ENCODE measurements around the gene FBLN5. TPM values are rescaled to one million over a fixed set of nuclear protein-coding genes. Genes with fewer than 3 reads are reported as not detected.
A peak's percentile ranks its signal among the peaks of the same experiment; 100 is the strongest.
"Not testable (repeated sequence)": the region's sequence is repeated elsewhere in the genome, so short reads cannot be mapped to it uniquely, and the experiment has no call there.

FBLN5 gene
- total RNA-seq, 2 donors from 2014 or later: 3.0 to 5.6 TPM

DNA sequence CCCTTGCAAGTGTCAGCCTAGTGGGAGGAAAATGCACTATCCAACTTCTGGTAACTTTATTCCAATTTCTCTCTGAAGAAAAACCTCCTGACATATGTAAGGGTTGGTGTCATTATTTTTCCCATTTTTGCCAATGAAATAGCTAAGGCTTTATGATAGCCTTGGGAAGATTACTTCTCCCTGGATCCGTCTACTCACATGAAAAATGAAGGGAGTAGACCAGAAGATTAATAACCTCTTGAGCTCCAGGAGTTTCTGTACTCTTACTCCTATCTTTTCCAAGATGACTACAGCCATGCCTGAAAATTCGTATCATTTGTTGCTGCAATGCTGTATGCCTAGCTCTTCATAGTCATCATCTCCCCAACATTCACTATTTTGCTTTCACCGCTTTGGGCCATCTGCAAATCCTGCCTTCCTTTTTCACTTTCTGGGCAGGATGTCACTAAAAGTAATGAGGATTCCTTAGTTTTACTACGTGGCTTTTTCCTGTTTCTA, 98.9 kb downstream of the FBLN5 start:
- Mint-ChIP-seq H3K9me3 (no peaks in the 10 kb centered on the region), H3K4me3 (no peak overlapping the region), H3K27me3 (ENCODE audit: low read depth) (no peaks in the 10 kb centered on the region), H3K36me3 (ENCODE audit: insufficient read depth in 2 of 2) (no peaks in the 10 kb centered on the region), H3K27ac (no peak overlapping the region), H3K4me1 (ENCODE audit: low read depth) (peaks cover 11% of the 10 kb centered on the region)
- ATAC-seq (replicated peaks in 1 of 2) (no peak), DNase-seq (no peak)

DNA sequence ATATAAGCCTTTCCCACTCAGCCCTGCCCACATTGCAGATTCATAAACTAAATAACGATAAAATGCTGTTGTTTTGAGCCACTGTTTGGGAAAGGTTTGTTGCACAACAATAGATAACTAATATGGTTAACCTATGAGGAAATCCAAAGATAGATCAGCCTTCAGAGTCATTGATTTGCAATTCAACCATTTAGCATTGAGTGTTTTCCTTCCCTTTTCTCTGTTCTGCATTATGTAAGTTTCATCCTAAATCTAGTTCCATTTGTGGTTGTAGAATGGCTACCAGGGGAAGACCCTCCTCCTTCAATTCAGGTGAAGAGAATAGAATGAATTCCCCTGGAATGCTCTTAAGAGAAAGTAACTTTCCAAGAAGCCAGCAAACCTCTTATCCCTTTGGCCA, 99.8 kb downstream of the FBLN5 start:
- ATAC-seq (replicated peaks in 1 of 2) (no peak), DNase-seq (no peak)
- Mint-ChIP-seq H3K4me1 (ENCODE audit: low read depth) (peaks cover 5% of the 10 kb centered on the region), H3K9me3 (no peaks in the 10 kb centered on the region), H3K27ac (no peak overlapping the region), H3K27me3 (ENCODE audit: low read depth) (no peaks in the 10 kb centered on the region), H3K4me3 (no peak overlapping the region), H3K36me3 (ENCODE audit: insufficient read depth in 2 of 2) (no peaks in the 10 kb centered on the region)

DNA sequence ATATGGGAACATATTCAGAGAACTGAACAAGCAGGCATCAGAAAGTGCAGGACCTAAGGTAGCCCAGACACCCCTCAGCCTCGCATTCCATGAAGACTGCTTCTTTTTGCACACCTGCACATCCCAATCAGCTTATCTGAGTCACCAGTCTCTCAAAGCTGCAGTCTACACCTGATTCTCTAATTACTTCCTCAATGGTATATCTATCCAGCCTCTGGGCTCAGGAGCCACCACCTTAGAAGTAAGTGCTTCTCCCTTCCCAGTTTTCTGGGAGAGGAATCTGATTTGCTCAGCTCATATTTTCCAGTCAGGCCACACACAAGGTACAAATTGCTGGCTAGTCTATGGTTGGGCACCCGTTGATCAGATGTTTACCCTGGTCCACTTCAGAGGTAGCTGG, 101.8 kb downstream of the FBLN5 start:
- peak overlapping the region; percentile 12 for H3K27ac Mint-ChIP-seq
- no peak for DNase-seq
- no peaks in the 10 kb centered on the region for H3K36me3 Mint-ChIP-seq (ENCODE audit: insufficient read depth in 2 of 2)
- H3K4me1 Mint-ChIP-seq (ENCODE audit: low read depth): peaks cover 10% of the 10 kb centered on the region
- H3K4me3 Mint-ChIP-seq: no peak overlapping the region
- H3K27me3 Mint-ChIP-seq (ENCODE audit: low read depth): no peaks in the 10 kb centered on the region
- no peaks in the 10 kb centered on the region for H3K9me3 Mint-ChIP-seq
- ATAC-seq (replicated peaks in 1 of 2): no peak

DNA sequence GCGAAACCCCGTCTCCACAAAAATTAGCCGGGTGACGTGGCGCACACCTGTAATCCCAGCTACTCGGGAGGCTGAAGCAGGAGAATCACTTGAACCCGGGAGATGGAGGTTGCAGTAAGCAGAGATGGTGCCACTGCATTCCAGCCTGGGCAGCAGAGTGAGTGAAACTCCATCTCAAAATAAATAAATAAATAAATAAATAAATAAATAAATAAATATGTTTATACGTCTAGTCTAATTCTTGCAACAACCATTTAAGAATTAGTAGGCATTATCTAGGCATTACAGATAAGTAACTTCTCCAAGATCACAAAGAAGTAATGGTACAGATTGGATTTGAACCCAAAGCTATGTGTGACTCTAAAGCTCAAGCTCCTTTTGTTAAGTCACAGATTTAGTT, 102.4 kb downstream of the FBLN5 start:
- not testable (repeated sequence) for H3K4me3 Mint-ChIP-seq; ATAC-seq (replicated peaks in 1 of 2); H3K9me3 Mint-ChIP-seq; DNase-seq; H3K36me3 Mint-ChIP-seq (ENCODE audit: insufficient read depth in 2 of 2); H3K27me3 Mint-ChIP-seq (ENCODE audit: low read depth); H3K27ac Mint-ChIP-seq
- peaks cover 16% of the 10 kb centered on the region for H3K4me1 Mint-ChIP-seq (ENCODE audit: low read depth)

DNA sequence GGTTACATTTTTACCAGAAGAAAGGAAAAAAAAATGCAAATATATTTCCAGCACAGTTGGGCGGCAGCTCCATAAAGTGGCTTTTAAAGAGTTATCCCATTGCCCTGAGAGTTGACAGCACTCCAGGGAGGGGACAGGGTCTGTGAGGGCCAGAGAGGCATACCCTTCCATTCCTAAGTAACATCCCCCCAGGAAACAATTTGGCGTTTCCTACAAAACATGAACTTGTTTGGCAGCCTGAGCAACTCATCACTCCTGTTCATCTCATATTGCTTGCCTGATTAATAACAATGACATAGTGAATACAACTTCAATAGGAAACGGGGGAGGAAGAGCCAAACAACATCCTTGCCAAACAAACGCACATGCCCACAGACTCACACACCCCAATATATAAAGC, 103.5 kb downstream of the FBLN5 start:
- H3K36me3 Mint-ChIP-seq (ENCODE audit: insufficient read depth in 2 of 2): no peaks in the 10 kb centered on the region

DNA sequence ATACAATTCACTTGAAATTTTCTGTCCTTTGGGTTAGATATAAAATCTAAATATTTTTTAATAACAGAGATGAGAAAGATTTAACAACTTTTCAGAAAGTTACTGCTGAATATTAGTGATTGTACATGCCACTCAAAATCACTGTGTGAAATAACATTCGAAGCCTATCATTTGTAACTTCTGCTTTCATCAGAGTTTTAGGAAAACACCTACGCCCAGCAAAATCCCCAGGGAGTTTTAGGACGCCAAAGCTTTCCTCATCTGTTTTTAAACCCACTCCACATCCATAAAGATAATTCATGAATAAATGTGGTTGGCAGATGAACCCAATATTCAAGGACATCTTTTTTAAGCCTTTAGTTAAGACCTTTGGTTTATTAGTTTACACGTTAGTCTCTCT, 104.1 kb downstream of the FBLN5 start:
- H3K4me1 Mint-ChIP-seq (ENCODE audit: low read depth): peaks cover 17% of the 10 kb centered on the region
- DNase-seq (no peak), ATAC-seq (replicated peaks in 1 of 2) (no peak)
- H3K9me3 Mint-ChIP-seq: peaks cover 0 to 3% of the 10 kb centered on the region in 2 donors
- no peaks in the 10 kb centered on the region for H3K27me3 Mint-ChIP-seq (ENCODE audit: low read depth)
- H3K27ac Mint-ChIP-seq: peak overlapping the region; percentile 12
- no peaks in the 10 kb centered on the region for H3K36me3 Mint-ChIP-seq (ENCODE audit: insufficient read depth in 2 of 2)
- no peak overlapping the region for H3K4me3 Mint-ChIP-seq

More for the DNA sequence above, 103.5 kb downstream of the FBLN5 start:
- Mint-ChIP-seq H3K9me3 (peaks cover 0 to 3% of the 10 kb centered on the region in 2 donors), H3K4me3 (no peak overlapping the region), H3K4me1 (ENCODE audit: low read depth) (peaks cover 17% of the 10 kb centered on the region), H3K27ac (no peak overlapping the region), H3K27me3 (ENCODE audit: low read depth) (no peaks in the 10 kb centered on the region)
- DNase-seq: no peak
- no peak for ATAC-seq (replicated peaks in 1 of 2)

DNA sequence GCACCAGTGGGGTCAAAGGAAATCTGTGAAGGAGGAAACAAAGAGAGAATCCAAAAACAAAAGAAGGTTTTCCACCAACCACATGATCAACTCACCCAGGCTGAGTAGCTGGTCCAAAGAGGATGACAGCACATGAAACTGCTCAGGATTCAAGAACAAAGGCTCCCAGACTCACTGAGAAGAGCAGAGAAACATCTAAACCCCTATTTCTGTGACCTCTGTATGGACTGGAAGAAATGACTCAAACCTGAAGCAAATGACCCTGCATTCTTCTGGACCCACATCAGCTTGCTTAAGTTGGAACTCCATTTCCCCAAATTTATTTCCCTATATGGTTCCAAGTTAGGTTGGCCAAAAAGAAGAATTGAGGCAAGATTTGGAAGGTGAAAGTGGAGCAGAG, 106.4 kb downstream of the FBLN5 start:
- H3K27ac Mint-ChIP-seq: no peak overlapping the region
- no peaks in the 10 kb centered on the region for H3K36me3 Mint-ChIP-seq (ENCODE audit: insufficient read depth in 2 of 2)
- no peak for DNase-seq
- H3K9me3 Mint-ChIP-seq: peaks cover 0 to 3% of the 10 kb centered on the region in 2 donors
- H3K27me3 Mint-ChIP-seq (ENCODE audit: low read depth): no peaks in the 10 kb centered on the region
- ATAC-seq (replicated peaks in 1 of 2): no peak
- peaks cover 32% of the 10 kb centered on the region for H3K4me1 Mint-ChIP-seq (ENCODE audit: low read depth)
- no peak overlapping the region for H3K4me3 Mint-ChIP-seq

DNA sequence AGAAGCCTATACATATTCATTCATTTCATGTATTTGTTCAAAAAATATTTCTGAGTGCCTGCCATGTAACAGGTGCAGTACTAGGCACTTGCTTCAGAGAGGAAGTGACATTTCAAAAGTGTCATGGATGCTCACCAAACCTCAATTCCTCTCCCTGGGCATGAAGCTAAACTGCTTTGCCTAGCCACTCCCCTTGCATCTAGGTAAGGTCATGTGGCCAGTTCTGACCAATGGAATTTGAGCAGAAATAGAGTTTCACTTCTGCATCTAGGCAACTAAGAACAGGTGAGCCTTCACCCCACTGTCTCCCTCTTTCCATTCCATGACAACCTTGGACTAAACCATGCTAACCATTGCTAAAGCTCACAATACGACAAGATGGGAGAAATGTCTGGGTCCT, 107.7 kb downstream of the FBLN5 start:
- Mint-ChIP-seq H3K36me3 (ENCODE audit: insufficient read depth in 2 of 2) (no peaks in the 10 kb centered on the region), H3K27me3 (ENCODE audit: low read depth) (no peaks in the 10 kb centered on the region), H3K4me3 (no peak overlapping the region), H3K27ac (no peak overlapping the region), H3K4me1 (ENCODE audit: low read depth) (peaks cover 41% of the 10 kb centered on the region), H3K9me3 (peaks cover 0 to 3% of the 10 kb centered on the region in 2 donors)
- ATAC-seq (replicated peaks in 1 of 2) (no peak), DNase-seq (no peak)

DNA sequence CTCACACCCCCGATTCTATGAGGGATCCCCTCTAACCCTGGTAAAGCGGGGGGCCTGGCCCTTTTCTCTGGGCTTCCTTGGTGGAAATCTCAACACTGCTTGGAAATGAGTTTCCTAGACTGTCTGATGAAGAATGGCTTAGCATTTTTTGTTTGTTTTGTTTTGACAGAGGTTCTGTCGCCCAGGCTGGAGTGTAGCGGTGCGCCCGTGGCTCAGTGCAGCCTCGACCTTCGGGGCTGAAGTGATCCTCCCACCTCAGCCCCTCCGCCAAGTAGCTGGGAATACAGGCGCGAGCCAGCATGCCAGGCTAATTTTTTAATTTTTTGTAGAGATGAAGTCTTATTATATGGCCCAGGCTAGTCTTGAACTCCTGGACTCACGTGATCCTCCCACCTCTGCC, 110.4 kb downstream of the FBLN5 start:
- Mint-ChIP-seq H3K4me3 (peak overlapping the region; percentile 94 to 98), H3K9me3 (peaks cover 0 to 3% of the 10 kb centered on the region in 2 donors), H3K4me1 (ENCODE audit: low read depth) (peaks cover 55% of the 10 kb centered on the region), H3K27me3 (ENCODE audit: low read depth) (no peaks in the 10 kb centered on the region), H3K27ac (peak overlapping the region; percentile 79), H3K36me3 (ENCODE audit: insufficient read depth in 2 of 2) (no peaks in the 10 kb centered on the region)
- ATAC-seq (replicated peaks in 1 of 2): no peak
- no peak for DNase-seq

DNA sequence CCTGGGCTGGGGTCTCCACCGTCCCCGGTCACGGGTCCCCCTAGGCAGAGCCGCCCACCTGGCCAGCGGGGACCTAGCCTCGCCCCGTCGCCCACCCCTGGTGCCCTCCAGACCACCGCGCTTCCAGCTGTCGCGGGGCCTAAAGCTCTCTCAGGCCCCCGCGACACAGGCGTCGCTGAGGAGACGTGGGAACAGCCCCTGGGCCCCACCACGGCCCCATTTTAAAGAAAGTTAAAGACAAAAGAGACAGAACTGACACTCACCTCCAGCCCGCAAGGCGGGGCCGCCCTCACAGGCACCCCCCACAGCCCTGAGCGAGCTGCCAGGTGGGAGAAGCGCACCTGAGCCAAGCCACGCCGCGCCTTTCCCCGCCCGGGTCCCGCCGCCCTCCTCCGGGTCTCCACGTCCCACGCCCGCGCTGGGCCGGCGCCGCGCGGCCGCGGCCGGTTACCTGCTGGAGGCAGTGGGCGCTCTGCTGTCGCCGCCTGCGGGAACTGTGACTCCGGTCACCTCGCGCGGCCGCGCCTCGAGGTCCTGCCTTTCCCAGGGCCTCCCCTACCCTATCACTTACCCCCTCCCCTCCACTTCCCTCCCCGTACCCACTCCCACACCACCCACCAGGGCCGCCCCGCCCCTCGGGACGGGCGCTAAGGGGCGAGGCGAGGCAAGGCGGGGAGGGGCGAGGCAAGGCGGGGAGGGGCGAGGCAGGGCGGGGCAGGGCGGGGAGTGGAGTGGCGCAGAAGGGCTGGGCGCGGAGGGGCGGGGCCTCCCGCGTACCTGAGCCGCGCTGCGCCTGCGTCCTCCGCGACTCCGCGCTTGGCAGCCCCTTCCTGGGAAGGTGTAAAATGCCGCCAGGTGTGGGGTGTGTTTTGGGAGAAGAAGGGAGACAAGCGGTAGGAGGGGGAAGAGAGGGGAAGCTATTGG, 111.3 kb downstream of the FBLN5 start:
- DNase-seq (peak; percentile 85 to 93), ATAC-seq (replicated peaks in 1 of 2) (peak; percentile 94 to 95)
- Mint-ChIP-seq H3K27ac (peak overlapping the region; percentile 88), H3K9me3 (peaks cover 0 to 3% of the 10 kb centered on the region in 2 donors), H3K4me1 (ENCODE audit: low read depth) (peaks cover 50% of the 10 kb centered on the region), H3K4me3 (peak overlapping the region; percentile 94 to 98), H3K27me3 (ENCODE audit: low read depth) (no peaks in the 10 kb centered on the region), H3K36me3 (ENCODE audit: insufficient read depth in 2 of 2) (no peaks in the 10 kb centered on the region)

DNA sequence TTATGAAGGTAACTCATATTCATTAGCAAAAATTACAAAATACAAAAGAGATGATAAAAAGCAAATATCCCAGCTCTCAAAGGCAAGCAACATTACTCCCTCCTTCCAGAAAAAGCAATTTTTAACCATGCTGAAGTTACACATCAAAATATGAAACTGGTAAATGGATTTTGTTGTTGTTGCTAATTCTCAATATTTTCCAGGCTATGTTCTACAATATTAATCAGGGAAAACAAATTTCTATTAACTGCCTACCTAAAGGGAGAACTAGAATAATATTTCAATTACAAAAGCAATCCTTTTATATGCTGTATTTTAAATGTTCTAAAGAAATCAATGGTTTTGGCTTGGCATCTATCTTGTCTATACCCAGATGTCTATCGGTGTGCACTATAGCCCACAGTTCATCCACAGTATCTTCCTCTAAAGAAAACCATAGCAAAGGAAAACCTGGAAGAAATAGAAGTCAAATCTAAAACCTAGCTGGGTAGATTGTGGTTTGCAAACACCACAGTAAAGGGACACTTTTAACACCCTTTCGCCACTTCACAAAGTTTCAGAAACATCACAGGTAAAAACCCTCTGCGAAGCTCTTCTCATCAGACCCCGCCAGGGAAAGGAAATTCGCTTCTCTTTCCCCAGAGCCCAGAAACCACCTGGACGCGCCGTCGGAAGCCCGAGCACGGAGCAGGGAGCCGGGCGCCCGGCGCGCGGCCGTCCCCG, 112.1 kb downstream of the FBLN5 start:
- no peaks in the 10 kb centered on the region for H3K27me3 Mint-ChIP-seq (ENCODE audit: low read depth)
- H3K36me3 Mint-ChIP-seq (ENCODE audit: insufficient read depth in 2 of 2): no peaks in the 10 kb centered on the region
- DNase-seq: peak; percentile 20 to 39
- H3K9me3 Mint-ChIP-seq: peaks cover 0 to 3% of the 10 kb centered on the region in 2 donors
- peak overlapping the region; percentile 92 to 94 for H3K4me3 Mint-ChIP-seq
- peak overlapping the region; percentile 39 for H3K27ac Mint-ChIP-seq
- no peak for ATAC-seq (replicated peaks in 1 of 2)
- H3K4me1 Mint-ChIP-seq (ENCODE audit: low read depth): peaks cover 49% of the 10 kb centered on the region

DNA sequence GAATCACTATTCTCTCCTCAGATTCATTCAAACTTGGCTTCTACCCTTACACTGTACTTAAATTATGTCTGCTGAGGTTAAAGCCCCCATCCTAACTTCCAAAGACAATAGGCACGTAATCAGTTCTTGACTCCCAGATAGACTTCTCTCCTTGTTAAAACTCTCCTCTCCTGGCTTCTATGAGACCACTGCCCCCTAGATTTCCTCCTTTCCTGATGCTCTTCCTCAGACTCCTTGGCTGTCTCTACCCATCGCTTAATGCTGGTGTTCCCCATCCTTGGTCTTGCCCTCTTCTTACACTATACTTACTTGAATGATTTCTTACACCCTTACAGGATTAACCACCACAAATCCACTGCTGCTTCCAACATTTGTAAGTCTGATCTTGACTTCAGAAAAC, 112.9 kb downstream of the FBLN5 start:
- Mint-ChIP-seq H3K4me3 (peak overlapping the region; percentile 2 to 92), H3K36me3 (ENCODE audit: insufficient read depth in 2 of 2) (no peaks in the 10 kb centered on the region), H3K27me3 (ENCODE audit: low read depth) (no peaks in the 10 kb centered on the region), H3K9me3 (peaks cover 0 to 3% of the 10 kb centered on the region in 2 donors), H3K27ac (peak overlapping the region; percentile 3), H3K4me1 (ENCODE audit: low read depth) (peaks cover 53% of the 10 kb centered on the region)
- DNase-seq (no peak), ATAC-seq (replicated peaks in 1 of 2) (no peak)

DNA sequence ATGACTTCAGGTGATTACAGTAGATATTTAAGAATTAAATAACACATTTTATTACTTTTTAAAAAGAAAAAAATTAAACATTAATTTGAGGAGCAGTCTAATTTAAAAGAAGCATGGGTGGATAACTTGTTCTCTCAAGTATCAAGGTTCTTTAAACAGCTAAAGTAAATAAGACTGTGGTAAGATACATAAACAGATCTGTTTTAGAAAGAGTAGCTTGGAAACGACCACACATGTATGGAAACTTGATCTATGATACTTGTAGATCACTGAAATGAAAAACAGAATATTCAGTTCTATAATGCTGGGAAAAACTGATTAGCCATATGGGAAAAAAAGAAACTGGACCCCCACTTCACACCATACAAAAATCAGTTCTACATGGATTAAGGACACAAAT, 116.2 kb downstream of the FBLN5 start:
- H3K9me3 Mint-ChIP-seq: peaks cover 0 to 2% of the 10 kb centered on the region in 2 donors
- no peaks in the 10 kb centered on the region for H3K27me3 Mint-ChIP-seq (ENCODE audit: low read depth)
- no peak overlapping the region for H3K4me3 Mint-ChIP-seq
- no peak for ATAC-seq (replicated peaks in 1 of 2)
- peaks cover 1 to 3% of the 10 kb centered on the region in 2 donors for H3K36me3 Mint-ChIP-seq (ENCODE audit: insufficient read depth in 2 of 2)
- H3K27ac Mint-ChIP-seq: no peak overlapping the region
- DNase-seq: no peak
- peaks cover 47% of the 10 kb centered on the region for H3K4me1 Mint-ChIP-seq (ENCODE audit: low read depth)
